H1 (cell line): ENCODE data around the gene DBP. TPM values are rescaled to one million over a fixed set of nuclear protein-coding genes. Genes with fewer than 3 reads are reported as not detected.

Experiments used
- polyA plus RNA-seq, 7 experiments: library from polyadenylated mRNA; depleted of rRNA in 3 of 7; stranded (reverse) in 5 of 7; unstranded in 2 of 7; fragments of >200 nt in 5 of 7; fragments of 200-250 nt in 2 of 7; gene quantifications; 1 replicate in 5 of 7; 2 replicates in 1 of 7; 4 replicates in 1 of 7; pipeline versions ENCODE4 v1.2.1 to v1.2.3, GENCODE V29; 2011 to 2013; ENCODE audit warnings: missing spikeins in 2 of 7, mixed read lengths in 2 of 7
- total RNA-seq: library from RNA; stranded (reverse); fragmentation: NEBNext Ultra II Directional; extraction: Animal tissue kit (Norgen Biotek cat#: 25700); gene quantifications from 2 replicates; pipeline ENCODE4 v1.2.1, GENCODE V29; 2021

Gene DBP
- total and polyA plus RNA-seq, 2 of the 8 experiments (the other 6 are each of a cell fraction or from before 2014, with no cell fraction given) = 7.5 to 8.3 TPM

Other genes starting within 250 kb of the DBP start
- 224 and 225 TPM in 2 replicates for gene KDELR1, start 245.8 kb downstream of the DBP start, total RNA-seq
- gene KDELR1, start 245.8 kb downstream of the DBP start, polyA plus RNA-seq (2011; rRNA removed) = 231 and 249 TPM in 2 replicates
- gene GRIN2D, start 243.7 kb downstream of the DBP start, total RNA-seq = 11.0 and 12.4 TPM in 2 replicates
- 2.2 and 4.9 TPM in 2 replicates for gene GRIN2D, start 243.7 kb downstream of the DBP start, polyA plus RNA-seq (2011; rRNA removed)
- 61.9 and 64.9 TPM in 2 replicates for gene GRWD1, start 191.4 kb downstream of the DBP start, total RNA-seq
- gene GRWD1, start 191.4 kb downstream of the DBP start, polyA plus RNA-seq (2011; rRNA removed) = 36.9 and 46.4 TPM in 2 replicates
- 0.89 and 1.0 TPM in 2 replicates for gene KCNJ14, start 181.8 kb downstream of the DBP start, total RNA-seq
- gene KCNJ14, start 181.8 kb downstream of the DBP start, polyA plus RNA-seq (2011; rRNA removed) = 0.45 and 0.61 TPM in 2 replicates
- gene CYTH2, start 168.0 kb downstream of the DBP start, total RNA-seq = 67.7 and 71.4 TPM in 2 replicates
- gene CYTH2, start 168.0 kb downstream of the DBP start, polyA plus RNA-seq (2011; rRNA removed) = 43.7 and 62.5 TPM in 2 replicates
- gene LMTK3, start 125.5 kb downstream of the DBP start, total RNA-seq = 12.4 and 13.6 TPM in 2 replicates
- gene LMTK3, start 125.5 kb downstream of the DBP start, polyA plus RNA-seq (2011; rRNA removed) = 2.7 and 7.3 TPM in 2 replicates
- gene SULT2B1, start 85.2 kb downstream of the DBP start, total RNA-seq = 0.99 and 1.5 TPM in 2 replicates
- gene SULT2B1, start 85.2 kb downstream of the DBP start, polyA plus RNA-seq (2011; rRNA removed) = 2.6 and 3.8 TPM in 2 replicates
- gene SPACA4, start 30.6 kb downstream of the DBP start, total RNA-seq = not detected in 2 replicates
- not detected in 2 replicates for gene SPACA4, start 30.6 kb downstream of the DBP start, polyA plus RNA-seq (2011; rRNA removed)
- gene FAM83E, start 22.3 kb downstream of the DBP start, total RNA-seq = 5.3 and 6.5 TPM in 2 replicates
- 1.8 and 2.5 TPM in 2 replicates for gene FAM83E, start 22.3 kb downstream of the DBP start, polyA plus RNA-seq (2011; rRNA removed)
- gene RPL18, start 18.2 kb downstream of the DBP start, total RNA-seq = 1,669 and 1,693 TPM in 2 replicates
- 2,789 and 3,426 TPM in 2 replicates for gene RPL18, start 18.2 kb downstream of the DBP start, polyA plus RNA-seq (2011; rRNA removed)
- 60.9 and 61.6 TPM in 2 replicates for gene SPHK2, start 17.9 kb downstream of the DBP start, total RNA-seq
- gene SPHK2, start 17.9 kb downstream of the DBP start, polyA plus RNA-seq (2011; rRNA removed) = 43.9 and 81.8 TPM in 2 replicates
- 51.7 and 53.0 TPM in 2 replicates for gene CA11, start 8.8 kb upstream of the DBP start, total RNA-seq
- gene CA11, start 8.8 kb upstream of the DBP start, polyA plus RNA-seq (2011; rRNA removed) = 71.4 and 78.9 TPM in 2 replicates
- gene NTN5, start 35.6 kb upstream of the DBP start, total RNA-seq = 0.15 and 0.47 TPM in 2 replicates
- 0.80 and 0.85 TPM in 2 replicates for gene NTN5, start 35.6 kb upstream of the DBP start, polyA plus RNA-seq (2011; rRNA removed)
- gene FUT2, start 58.6 kb upstream of the DBP start, total RNA-seq = 5.0 and 7.0 TPM in 2 replicates
- gene FUT2, start 58.6 kb upstream of the DBP start, polyA plus RNA-seq (2011; rRNA removed) = 5.6 and 8.2 TPM in 2 replicates
- 2.0 and 2.9 TPM in 2 replicates for gene MAMSTR, start 82.3 kb upstream of the DBP start, total RNA-seq
- gene MAMSTR, start 82.3 kb upstream of the DBP start, polyA plus RNA-seq (2011; rRNA removed) = 2.3 and 2.5 TPM in 2 replicates
- 8.7 and 9.3 TPM in 2 replicates for gene RASIP1, start 103.2 kb upstream of the DBP start, total RNA-seq
- 11.4 and 16.4 TPM in 2 replicates for gene RASIP1, start 103.2 kb upstream of the DBP start, polyA plus RNA-seq (2011; rRNA removed)
- 1.7 and 1.8 TPM in 2 replicates for gene IZUMO1, start 109.5 kb upstream of the DBP start, total RNA-seq
- gene IZUMO1, start 109.5 kb upstream of the DBP start, polyA plus RNA-seq (2011; rRNA removed) = 0.33 and 0.46 TPM in 2 replicates
- gene FUT1, start 115.3 kb upstream of the DBP start, total RNA-seq = 12.2 and 12.9 TPM in 2 replicates
- gene FUT1, start 115.3 kb upstream of the DBP start, polyA plus RNA-seq (2011; rRNA removed) = 7.4 and 12.4 TPM in 2 replicates
- 0.48 TPM in 1 of 2 replicates, not detected in the other for gene FGF21, start 118.1 kb upstream of the DBP start, total RNA-seq
- 0.80 and 2.2 TPM in 2 replicates for gene FGF21, start 118.1 kb upstream of the DBP start, polyA plus RNA-seq (2011; rRNA removed)
- 42.5 and 44.5 TPM in 2 replicates for gene BCAT2, start 173.7 kb upstream of the DBP start, total RNA-seq
- gene BCAT2, start 173.7 kb upstream of the DBP start, polyA plus RNA-seq (2011; rRNA removed) = 48.7 and 77.3 TPM in 2 replicates
- 8.4 and 9.7 TPM in 2 replicates for gene HSD17B14, start 199.1 kb upstream of the DBP start, total RNA-seq
- gene HSD17B14, start 199.1 kb upstream of the DBP start, polyA plus RNA-seq (2011; rRNA removed) = 25.5 and 32.7 TPM in 2 replicates
- gene PLEKHA4, start 231.2 kb upstream of the DBP start, total RNA-seq = 16.8 and 18.0 TPM in 2 replicates
- 8.2 and 14.1 TPM in 2 replicates for gene PLEKHA4, start 231.2 kb upstream of the DBP start, polyA plus RNA-seq (2011; rRNA removed)
- 12.8 and 14.0 TPM in 2 replicates for gene PPP1R15A, start 235.0 kb upstream of the DBP start, total RNA-seq
- gene PPP1R15A, start 235.0 kb upstream of the DBP start, polyA plus RNA-seq (2011; rRNA removed) = 4.1 and 8.6 TPM in 2 replicates